K562 (cell line): ENCODE data around the gene FCGR2B. TPM values are rescaled to one million over a fixed set of nuclear protein-coding genes. Genes with fewer than 3 reads are reported as not detected.
"Not testable (repeated sequence)": the region's sequence is repeated elsewhere in the genome, so short reads cannot be mapped to it uniquely, and the experiment has no call there.

Experiments used
- ATAC-seq: fragments of 200-7000 bp; cut with Tn5 transposase; 3 replicates; pipeline ENCODE4 v1.9.1; 2020; ENCODE audit warnings: moderate library complexity
- BruUV-seq: library from RNA; stranded (reverse); fragments of 400-500 nt; replicated peaks from 2 replicates; lab custom pipeline; 2021; lab: Mats Ljungman, UMichigan
- CTCF ChIA-PET: fragments of 300-600 bp; formaldehyde crosslinking; extraction: SDS; loops from one replicate; lab custom pipeline; 2021; ENCODE audit warnings: low intra/inter-chr PET ratio; lab: Yijun Ruan, JAX
- POLR2A ChIA-PET: fragments of 300-600, 350-650 bp; sonication (Branson Sonifier 250); formaldehyde crosslinking; extraction: SDS; loops from one replicate; lab custom pipeline; 2021; ENCODE audit warnings: antibody characterized with exemption, inconsistent platforms; lab: Yijun Ruan, JAX
- DNase-seq, 4 experiments: peaks; one replicate each; pipeline versions ENCODE4 v3.0.0 to v3.0.0-alpha.2; 2011 to 2018; ENCODE audit warnings: low spot score in 3 of 4, mixed read lengths in 3 of 4; ENCODE audit errors: extremely low read depth in 1 of 4
- FAIRE-seq: peaks from 2 replicates; lab custom pipeline; 2011; peaks lifted over from hg19 to GRCh38; lab: Jason Lieb, UNC
- H2AFZ ChIP-seq: 2 replicates; pipeline ENCODE4 v1.6.0; 2011; ENCODE audit warnings: low read depth, low read length, control low read depth, inconsistent platforms
- H3K27ac ChIP-seq: fragments of 200-600 bp; 3 replicates; pipeline ENCODE4 v1.8.0; 2011; ENCODE audit warnings: low read depth, mild to moderate bottlenecking, control low read depth, inconsistent platforms, low read length, moderate library complexity, mixed read lengths; ENCODE audit errors: extremely low read depth
- H3K27me3 ChIP-seq, 2 experiments: fragments of 300-600 bp in 1 of 2; 2 replicates in 1 of 2; 3 replicates in 1 of 2; pipeline versions ENCODE4 v1.6.0 to v1.8.0; 2011; ENCODE audit warnings: inconsistent platforms in 2 of 2, low read length in 2 of 2, mild to moderate bottlenecking in 1 of 2, mixed read lengths in 1 of 2, moderate library complexity in 1 of 2; ENCODE audit not compliant: control insufficient read depth in 2 of 2, insufficient read depth in 2 of 2
- H3K36me3 ChIP-seq: fragments of 300-600 bp; 3 replicates; pipeline ENCODE4 v1.8.0; 2011; ENCODE audit warnings: mild to moderate bottlenecking, low read length, inconsistent platforms; ENCODE audit not compliant: control insufficient read depth, insufficient read depth
- H3K4me1 ChIP-seq, 2 experiments: fragments of 200-600 bp in 1 of 2; replicated peaks in 1 of 2; 2 replicates in 1 of 2; 3 replicates in 1 of 2; pipeline versions ENCODE4 v1.5.1 to v1.8.0; 2011; ENCODE audit warnings: inconsistent platforms in 2 of 2, low read length in 2 of 2, mild to moderate bottlenecking in 1 of 2, mixed read lengths in 1 of 2, moderate library complexity in 1 of 2; ENCODE audit not compliant: control insufficient read depth in 2 of 2, insufficient read depth in 2 of 2
- H3K4me2 ChIP-seq: 2 replicates; pipeline ENCODE4 v1.6.1; 2011; ENCODE audit warnings: low read length, control low read depth, inconsistent platforms, mixed read lengths; ENCODE audit not compliant: insufficient read depth
- H3K4me3 ChIP-seq: fragments of 200-600 bp; sonication (generic), shearing (Covaris generic); 2 replicates; pipeline ENCODE4 v1.5.1; 2016; ENCODE audit warnings: control low read depth, inconsistent platforms
- H3K79me2 ChIP-seq: fragments of 200-600 bp; 3 replicates; pipeline ENCODE4 v1.8.0; 2011; ENCODE audit warnings: low read length, inconsistent platforms; ENCODE audit not compliant: control insufficient read depth, insufficient read depth
- H3K9ac ChIP-seq, 2 experiments: 2 replicates each; pipeline versions ENCODE4 v1.6.0 to v1.6.1; 2011; ENCODE audit warnings: low read depth in 2 of 2, low read length in 2 of 2, control low read depth in 1 of 2, inconsistent platforms in 1 of 2, mild to moderate bottlenecking in 1 of 2, mixed read lengths in 1 of 2; ENCODE audit not compliant: insufficient read depth in 1 of 2
- H3K9me1 ChIP-seq: one replicate; pipeline ENCODE4 v1.6.0; 2011; ENCODE audit warnings: inconsistent platforms, mild to moderate bottlenecking, low read length, moderate library complexity; ENCODE audit not compliant: control insufficient read depth, insufficient read depth
- H3K9me3 ChIP-seq: replicated peaks from 2 replicates; pipeline ENCODE4 v1.5.1; 2011; ENCODE audit warnings: low read depth, low read length, inconsistent platforms; ENCODE audit not compliant: control insufficient read depth, insufficient read depth
- H4K20me1 ChIP-seq: replicated peaks from 2 replicates; pipeline ENCODE4 v1.6.1; 2011; ENCODE audit warnings: low read length, inconsistent platforms, mixed read lengths; ENCODE audit not compliant: control insufficient read depth, insufficient read depth
- E2F3 ChIP-seq: fragments of 250-450 bp; sonication (Bioruptor Pico); IDR thresholded peaks from 2 replicates; pipeline ENCODE4 v1.4.0; 2020; ENCODE audit warnings: mild to moderate bottlenecking
- EGR1 ChIP-seq: fragments of 450-650 bp; conservative IDR thresholded peaks from 2 replicates; pipeline ENCODE4 v1.6.1; 2017; ENCODE audit warnings: mild to moderate bottlenecking
- EHMT2 ChIP-seq: fragments of 450-650 bp; IDR thresholded peaks from 2 replicates; pipeline ENCODE4 v1.6.1; 2018; ENCODE audit warnings: antibody characterized with exemption
- PML ChIP-seq: IDR thresholded peaks from 2 replicates; pipeline ENCODE4 v1.6.1; 2012; ENCODE audit warnings: low read length, inconsistent platforms
- THRAP3 ChIP-seq: fragments of 450-650 bp; IDR thresholded peaks from 2 replicates; pipeline ENCODE4 v1.6.1; 2016; ENCODE audit warnings: mild to moderate bottlenecking, inconsistent platforms, borderline replicate concordance
- WGBS: fragments of 100-300 bp; shearing (Covaris generic); methylation state at CpG from one replicate; pipeline ENCODE4 v1.1.6; 2016; ENCODE audit warnings: low coverage, mixed read lengths; ENCODE audit not compliant: insufficient coverage; ENCODE audit errors: missing lambda C conversion rate; 5-methylcytosine and 5-hydroxymethylcytosine counted together
- in situ Hi-C: fragments of 300-500 bp; cut with MboI; formaldehyde crosslinking; loops from 4 replicates; pipeline ENCODE4 v1.15.0; 2018; ENCODE audit warnings: inconsistent platforms, mixed read lengths
- intact Hi-C: fragments of 100-400 bp; cut with micrococcal nuclease; formaldehyde crosslinking; loops from 2 replicates; pipeline ENCODE4 v1.14.2; 2022
- polyA plus RNA-seq, 8 experiments: library from polyadenylated mRNA; depleted of rRNA in 4 of 8; stranded (reverse) in 5 of 8; unstranded in 3 of 8; fragments of >200 nt; fragmentation: Nextera tagmentation in 2 of 8; fragmentation: Illumina TruSeq in 1 of 8; extraction: Ambion mirVana in 2 of 8; extraction: Trizol in 1 of 8; gene quantifications; 2 replicates each; pipeline versions ENCODE4 v1.2.1 to v1.2.3, GENCODE V29; 2011 to 2014; ENCODE audit warnings: inconsistent platforms in 1 of 8, missing spikeins in 1 of 8
- total RNA-seq, 7 experiments: library from RNA; depleted of rRNA in 6 of 7; stranded (reverse); fragments of >200 nt in 6 of 7; fragmentation: Illumina TruSeq in 2 of 7; extraction: Trizol in 2 of 7; gene quantifications; 2 replicates each; pipeline versions ENCODE4 v1.2.1 to v1.2.3, GENCODE V29; 2011 to 2021; ENCODE audit warnings: low replicate concordance in 1 of 7
- TF ChIP-seq, protein P1 (sequence below): IDR thresholded peaks from 2 replicates; pipeline ENCODE4 v1.6.1; 2016; ENCODE audit warnings: missing genetic modification characterization, missing compliant biosample characterization
- TF ChIP-seq, protein P2 (sequence below), 2 experiments: fragments of 450-650 bp in 1 of 2; sonication (generic) in 1 of 2; formaldehyde crosslinking; conservative IDR thresholded peaks; 2 replicates each; pipeline versions ENCODE4 v1.4.0 to v1.8.1; 2020 to 2022; ENCODE audit warnings: mild to moderate bottlenecking in 1 of 2, missing genetic modification reagents in 1 of 2

FCGR2B gene
- total and polyA plus RNA-seq, 9 of the 15 experiments (the other 6 are each of a cell fraction or from before 2014, with no cell fraction given), result 1.7 to 8.9 (median 3.9) TPM

DNA sequence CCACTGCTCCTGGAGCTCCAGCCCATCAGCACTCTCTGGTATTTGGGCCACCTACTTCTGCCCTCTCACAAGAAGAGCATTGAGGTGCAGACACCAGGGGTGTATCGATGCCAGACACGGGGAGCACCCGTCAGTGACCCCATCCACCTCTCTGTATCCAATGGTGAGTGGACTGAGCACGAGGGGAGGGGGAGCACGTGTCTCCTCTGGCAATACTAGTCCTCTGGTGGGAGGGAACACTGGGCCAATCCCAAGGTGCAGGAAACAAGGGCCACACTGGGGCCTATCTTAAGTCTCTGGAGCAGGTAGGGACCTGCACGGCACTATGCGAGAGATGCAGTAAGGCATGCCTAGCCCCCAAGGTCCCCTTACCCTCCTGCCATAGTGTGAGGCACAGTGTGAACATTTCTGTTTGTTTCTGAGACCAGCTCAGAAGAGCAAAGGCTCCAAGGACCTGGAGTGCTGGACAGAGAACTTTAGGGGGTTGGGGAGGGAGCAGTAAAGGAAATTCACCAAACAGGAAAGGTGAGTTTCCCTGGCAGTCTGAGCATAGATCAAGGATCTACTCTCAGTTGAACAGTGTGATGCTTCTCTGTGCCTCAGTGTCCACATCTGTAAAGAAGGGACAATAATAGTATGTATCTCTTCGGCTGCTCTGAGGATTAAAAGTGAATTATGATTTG is 60.7 kb downstream of the FCGR2B start (continued):
- TF ChIP-seq EHMT2, result peak; percentile 48; the same call in 1 of the 2 replicates

DNA sequence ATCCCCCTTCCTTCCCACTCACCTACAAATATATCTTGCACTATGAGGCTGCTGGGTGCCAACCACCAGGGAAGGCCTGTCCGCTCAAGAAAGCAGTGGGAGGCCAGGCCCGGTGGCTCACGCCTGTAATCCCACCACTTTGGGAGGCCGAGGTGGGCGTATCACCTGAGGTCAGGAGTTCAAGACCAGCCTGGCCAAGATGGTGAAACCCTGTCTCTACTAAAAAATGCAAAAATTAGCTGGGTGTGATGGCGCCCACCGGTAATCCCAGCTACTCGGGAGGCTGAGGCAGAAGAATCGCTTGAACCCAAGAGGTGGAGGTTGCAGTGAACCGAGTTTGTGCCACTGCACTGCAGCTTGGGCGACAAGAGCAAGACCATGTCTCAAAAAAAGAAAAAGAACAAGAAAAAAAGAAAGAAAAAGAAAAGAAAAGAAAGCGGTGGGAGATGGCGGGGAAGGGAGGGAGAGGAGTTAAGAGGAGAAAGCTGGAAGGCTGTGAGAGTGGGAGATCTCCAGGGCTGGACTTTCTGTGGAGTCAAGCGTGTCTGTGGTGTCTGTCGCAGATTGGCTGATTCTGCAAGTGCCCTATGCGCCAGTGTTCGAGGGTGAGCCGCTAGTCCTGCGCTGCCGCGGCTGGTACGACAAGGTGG is 62.4 kb downstream of the FCGR2B start:
- H3K9ac ChIP-seq, result peak overlapping the region; percentile 85 to 99
- H3K4me2 ChIP-seq, result peak overlapping the region; percentile 91
- BruUV-seq, ATAC-seq, CTCF ChIA-PET, FAIRE-seq, H4K20me1 ChIP-seq, H3K36me3 ChIP-seq, DNase-seq, intact Hi-C loops, in situ Hi-C loops, H3K9me1 ChIP-seq, H3K27me3 ChIP-seq, H2AFZ ChIP-seq, H3K9me3 ChIP-seq: not testable (repeated sequence)
- peaks cover 43 to 55% of the 10 kb centered on the region in 2 experiments for H3K4me1 ChIP-seq
- POLR2A ChIA-PET, result interaction anchor here (0.6 to 2.6 kb wide), 4 partner anchors 10 to 31 kb away, joined by 3 to 19 read pairs (median 12); no protein-coding TSS in a partner anchor
- TF ChIP-seq, protein P1, sequence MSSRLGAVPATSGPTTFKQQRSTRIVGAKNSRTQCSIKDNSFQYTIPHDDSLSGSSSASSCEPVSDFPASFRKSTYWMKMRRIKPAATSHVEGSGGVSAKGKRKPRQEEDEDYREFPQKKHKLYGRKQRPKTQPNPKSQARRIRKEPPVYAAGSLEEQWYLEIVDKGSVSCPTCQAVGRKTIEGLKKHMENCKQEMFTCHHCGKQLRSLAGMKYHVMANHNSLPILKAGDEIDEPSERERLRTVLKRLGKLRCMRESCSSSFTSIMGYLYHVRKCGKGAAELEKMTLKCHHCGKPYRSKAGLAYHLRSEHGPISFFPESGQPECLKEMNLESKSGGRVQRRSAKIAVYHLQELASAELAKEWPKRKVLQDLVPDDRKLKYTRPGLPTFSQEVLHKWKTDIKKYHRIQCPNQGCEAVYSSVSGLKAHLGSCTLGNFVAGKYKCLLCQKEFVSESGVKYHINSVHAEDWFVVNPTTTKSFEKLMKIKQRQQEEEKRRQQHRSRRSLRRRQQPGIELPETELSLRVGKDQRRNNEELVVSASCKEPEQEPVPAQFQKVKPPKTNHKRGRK (tag), result peak; percentile 52
- TF ChIP-seq THRAP3 (0 out of 2 replicates have a peak, but pooled peaks have one; percentile 37), PML (0 out of 2 replicates have a peak, but pooled peaks have one; percentile 1), EGR1 (peak; percentile 56), E2F3 (0 out of 2 replicates have a peak, but pooled peaks have one; percentile 53)
- TF ChIP-seq, protein P2, sequence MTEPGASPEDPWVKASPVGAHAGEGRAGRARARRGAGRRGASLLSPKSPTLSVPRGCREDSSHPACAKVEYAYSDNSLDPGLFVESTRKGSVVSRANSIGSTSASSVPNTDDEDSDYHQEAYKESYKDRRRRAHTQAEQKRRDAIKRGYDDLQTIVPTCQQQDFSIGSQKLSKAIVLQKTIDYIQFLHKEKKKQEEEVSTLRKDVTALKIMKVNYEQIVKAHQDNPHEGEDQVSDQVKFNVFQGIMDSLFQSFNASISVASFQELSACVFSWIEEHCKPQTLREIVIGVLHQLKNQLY (CRISPR knock-in tag; conservative IDR thresholded peaks at IDR 0.05), result 0 out of 4 replicates have a peak, but pooled peaks of 1 of the 2 experiments have one; percentile 38
- H3K4me3 ChIP-seq, result peak overlapping the region; percentile 74; the same call in 1 of the 2 replicates
- peak overlapping the region; percentile 94 for H3K27ac ChIP-seq
- H3K79me2 ChIP-seq, result peaks cover 24% of the 10 kb centered on the region
- 87% methylated on average over 19 of the region's 22 CpGs for WGBS
